ENCODE measurements around the gene GPC1. TPM values are rescaled to one million over a fixed set of nuclear protein-coding genes. Genes with fewer than 3 reads are reported as not detected.

GPC1 gene
- total RNA-seq, 1 donor from 2014 or later = 58.0 TPM

- no peak for DNase-seq (ENCODE audit: extremely low spot score, unreplicated experiment)
- Mint-ChIP-seq H3K36me3 (no peaks in the 10 kb centered on the region), H3K4me3 (no peak overlapping the region), H3K27ac (no peak overlapping the region), H3K4me1 (ENCODE audit: unreplicated experiment) (no peaks in the 10 kb centered on the region), H3K27me3 (peaks cover 3% of the 10 kb centered on the region), H3K9me3 (peaks cover 7% of the 10 kb centered on the region)
- TF ChIP-seq CTCF (conservative IDR thresholded peaks at IDR 0.05) = no peak
These were observed 14.1 kb upstream of the GPC1 start for GRCh38 chr2:240421381-240421780.

GRCh38 chr2:240422658-240423329, 12.7 kb upstream of the GPC1 start:
- H3K9me3 Mint-ChIP-seq = peaks cover 11% of the 10 kb centered on the region
- no peak overlapping the region for H3K27ac Mint-ChIP-seq
- H3K36me3 Mint-ChIP-seq = no peaks in the 10 kb centered on the region
- no peak overlapping the region for H3K4me3 Mint-ChIP-seq
- H3K4me1 Mint-ChIP-seq (ENCODE audit: unreplicated experiment) = peaks cover 7% of the 10 kb centered on the region
- TF ChIP-seq CTCF (conservative IDR thresholded peaks at IDR 0.05) = no peak
- H3K27me3 Mint-ChIP-seq = peaks cover 3% of the 10 kb centered on the region
- no peak for DNase-seq (ENCODE audit: extremely low spot score, unreplicated experiment)

- Mint-ChIP-seq H3K27me3 (peaks cover 3% of the 10 kb centered on the region), H3K4me1 (ENCODE audit: unreplicated experiment) (peaks cover 7% of the 10 kb centered on the region), H3K36me3 (no peaks in the 10 kb centered on the region), H3K9me3 (peaks cover 11% of the 10 kb centered on the region), H3K4me3 (no peak overlapping the region), H3K27ac (no peak overlapping the region)
- TF ChIP-seq CTCF (conservative IDR thresholded peaks at IDR 0.05) = no peak
- DNase-seq (ENCODE audit: extremely low spot score, unreplicated experiment) = peak; percentile 60
These were observed 11.7 kb upstream of the GPC1 start for GRCh38 chr2:240423788-240424191.

GRCh38 chr2:240424341-240425235, 10.9 kb upstream of the GPC1 start:
- H3K27ac Mint-ChIP-seq = no peak overlapping the region
- DNase-seq (ENCODE audit: extremely low spot score, unreplicated experiment) = no peak
- TF ChIP-seq CTCF (conservative IDR thresholded peaks at IDR 0.05) = no peak
- peaks cover 7% of the 10 kb centered on the region for H3K4me1 Mint-ChIP-seq (ENCODE audit: unreplicated experiment)
- H3K4me3 Mint-ChIP-seq = no peak overlapping the region
- H3K36me3 Mint-ChIP-seq = no peaks in the 10 kb centered on the region
- H3K9me3 Mint-ChIP-seq = peaks cover 11% of the 10 kb centered on the region
- peaks cover 3% of the 10 kb centered on the region for H3K27me3 Mint-ChIP-seq

- Mint-ChIP-seq H3K4me1 (ENCODE audit: unreplicated experiment) (peaks cover 7% of the 10 kb centered on the region), H3K36me3 (no peaks in the 10 kb centered on the region)
These were observed 10.2 kb upstream of the GPC1 start for GRCh38 chr2:240425236-240425615.

More at GRCh38 chr2:240425236-240425615, 10.2 kb upstream of the GPC1 start:
- Mint-ChIP-seq H3K27me3 (peaks cover 3% of the 10 kb centered on the region), H3K27ac (no peak overlapping the region), H3K9me3 (peaks cover 11% of the 10 kb centered on the region), H3K4me3 (no peak overlapping the region)
- TF ChIP-seq CTCF (conservative IDR thresholded peaks at IDR 0.05) = no peak
- no peak for DNase-seq (ENCODE audit: extremely low spot score, unreplicated experiment)
